NOMO-1 treated with DMSO at 0.1 percent for 48 hours (cell line): ENCODE results near the gene SAP30BP.
A peak's percentile ranks its signal among the peaks of the same experiment; 100 is the strongest.

Experiments used
- DNase-seq: peaks from one replicate; lab custom pipeline; 2025; ENCODE audit not compliant: unreplicated experiment; lab: John Stamatoyannopoulos, UW

The SAP30BP gene

GRCh38 chr17:75666959-75667790 lies at the start of gene SAP30BP, which contains the start of gene RECQL5:
SAP30BP (plus strand) TSS chr17:75667338; CDS start chr17:75667373, 35 bp downstream.
RECQL5 (minus strand) TSS chr17:75667154; CDS start chr17:75666557, 597 bp downstream.
- peak; percentile 98 for DNase-seq

- DNase-seq = no peak
These were observed 49.5 kb upstream of the SAP30BP start for GRCh38 chr17:75617675-75618074.

GRCh38 chr17:75619506-75620431 lies 47.4 kb upstream of the SAP30BP start:
- no peak for DNase-seq

- DNase-seq = no peak
These were observed 45.6 kb upstream of the SAP30BP start for GRCh38 chr17:75621489-75621888.

- no peak for DNase-seq
These were observed 45.1 kb upstream of the SAP30BP start for GRCh38 chr17:75622076-75622475.

- no peak for DNase-seq
These were observed 44.3 kb upstream of the SAP30BP start for GRCh38 chr17:75622771-75623273.

- DNase-seq = no peak
These were observed 43.8 kb upstream of the SAP30BP start for GRCh38 chr17:75623386-75623785.

- no peak for DNase-seq
These were observed 43.1 kb upstream of the SAP30BP start for GRCh38 chr17:75624021-75624420.

GRCh38 chr17:75624714-75625345 lies 42.3 kb upstream of the SAP30BP start:
- DNase-seq = no peak

GRCh38 chr17:75625813-75626486 lies 41.2 kb upstream of the SAP30BP start:
- no peak for DNase-seq

GRCh38 chr17:75626496-75627038 lies 40.6 kb upstream of the SAP30BP start:
- DNase-seq = no peak

GRCh38 chr17:75627094-75627493 lies 40.0 kb upstream of the SAP30BP start:
- no peak for DNase-seq

- DNase-seq = no peak
These were observed 38.7 kb upstream of the SAP30BP start for GRCh38 chr17:75628425-75628824.

GRCh38 chr17:75629157-75629556 lies 38.0 kb upstream of the SAP30BP start:
- no peak for DNase-seq

GRCh38 chr17:75630071-75630917 lies 36.8 kb upstream of the SAP30BP start:
- no peak for DNase-seq

- DNase-seq = no peak
These were observed 35.8 kb upstream of the SAP30BP start for GRCh38 chr17:75631353-75631752.

- no peak for DNase-seq
These were observed 34.7 kb upstream of the SAP30BP start for GRCh38 chr17:75632428-75632827.

GRCh38 chr17:75632863-75633485 lies 34.2 kb upstream of the SAP30BP start, which contains the start of gene SMIM5:
SMIM5 (plus strand) TSS chr17:75633434; CDS start chr17:75640202, 6,768 bp downstream.
- peak; percentile 56 for DNase-seq
